ENCODE measurements around the gene WWOX.

DNA sequence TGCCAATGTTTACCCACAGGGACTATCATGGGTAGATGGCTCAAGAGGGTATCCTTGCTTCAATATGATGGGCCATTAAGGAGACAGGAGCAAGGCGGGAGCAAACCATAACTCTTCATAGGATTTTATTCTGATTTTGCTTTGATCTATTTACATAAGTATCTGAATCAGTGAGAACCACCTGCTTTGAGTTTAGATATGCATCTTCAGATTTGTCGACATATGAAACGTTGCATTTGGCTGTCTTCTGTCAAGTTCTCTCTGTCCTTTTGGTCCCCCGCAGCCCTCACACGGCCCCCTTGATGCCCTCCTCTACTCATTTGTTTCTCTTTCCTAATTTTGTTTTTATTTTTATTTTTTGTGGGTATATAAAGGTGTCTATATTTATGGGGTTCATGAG, 16.2 kb downstream of the WWOX start:
- no peak for TF ChIP-seq EZH2 (IDR thresholded peaks at IDR 0.05)
- no peak for TF ChIP-seq POLR2AphosphoS5 (IDR thresholded peaks at IDR 0.05; ENCODE audit: borderline replicate concordance, low read depth, low read length)
- TF ChIP-seq FOXP2 (optimal IDR thresholded peaks at IDR 0.05; ENCODE audit: control extremely low read depth, extremely low read length, insufficient read depth), result no peak

All from SK-N-MC (cell line).